K562 (cell line): ENCODE data around the gene SIGLEC6. TPM values are rescaled to one million over a fixed set of nuclear protein-coding genes. Genes with fewer than 3 reads are reported as not detected.

Source experiments
- BMI1 ChIP-seq: fragments of 150-350 bp; IDR thresholded peaks from 2 replicates; pipeline ENCODE4 v1.6.1; 2014; ENCODE audit warnings: low read length
- CHCHD3 ChIP-seq: fragments of 250-450 bp; sonication (Bioruptor Pico); IDR thresholded peaks from 2 replicates; pipeline ENCODE4 v2.1.2; 2022; ENCODE audit warnings: mild to moderate bottlenecking
- GTF2B ChIP-seq: IDR thresholded peaks from 2 replicates; pipeline ENCODE4 v1.6.1; 2011; ENCODE audit not compliant: insufficient read length; ENCODE audit errors: extremely low read depth
- HMGN3 ChIP-seq: IDR thresholded peaks from 2 replicates; pipeline ENCODE4 v1.6.1; 2011; ENCODE audit warnings: borderline replicate concordance, low read depth, mild to moderate bottlenecking, mixed read lengths, low read length; ENCODE audit not compliant: insufficient read length; ENCODE audit errors: extremely low read depth
- HMGXB4 ChIP-seq: sonication (generic); formaldehyde crosslinking; IDR thresholded peaks from 2 replicates; pipeline ENCODE4 v1.8.1; 2023; ENCODE audit warnings: mild to moderate bottlenecking, missing genetic modification reagents
- MTA3 ChIP-seq: fragments of 450-650 bp; formaldehyde crosslinking; IDR thresholded peaks from 2 replicates; pipeline ENCODE4 v1.6.1; 2017; ENCODE audit warnings: mild to moderate bottlenecking, borderline replicate concordance
- RB1 ChIP-seq: fragments of 450-650 bp; IDR thresholded peaks from 2 replicates; pipeline ENCODE4 v1.6.1; 2017; ENCODE audit warnings: low read depth, mild to moderate bottlenecking
- REST ChIP-seq, 2 experiments: fragments of 450-650 bp; formaldehyde crosslinking in 1 of 2; IDR thresholded peaks; 2 replicates each; pipeline versions ENCODE4 v1.4.0 to v1.6.1; 2014 to 2020; ENCODE audit warnings: mild to moderate bottlenecking in 2 of 2, borderline replicate concordance in 1 of 2, low read depth in 1 of 2
- RFX5 ChIP-seq: IDR thresholded peaks from 2 replicates; pipeline ENCODE4 v1.6.1; 2011; ENCODE audit warnings: low read depth, mild to moderate bottlenecking, improper control_type of control experiment, low read length
- SMAD1 ChIP-seq: fragments of 150-350 bp; IDR thresholded peaks from 2 replicates; pipeline ENCODE4 v1.6.1; 2014; ENCODE audit warnings: low read length, low read depth; ENCODE audit not compliant: partially characterized antibody
- ZC3H4 ChIP-seq: sonication (generic); formaldehyde crosslinking; IDR thresholded peaks from 2 replicates; pipeline ENCODE4 v1.9.0; 2021; ENCODE audit warnings: missing genetic modification reagents, borderline replicate concordance
- ZKSCAN3 ChIP-seq: fragments of 250-450 bp; sonication (Bioruptor Pico); IDR thresholded peaks from 2 replicates; pipeline ENCODE4 v1.4.0; 2020
- ZNF165 ChIP-seq: fragments of 250-450 bp; sonication (Bioruptor Pico); IDR thresholded peaks from 2 replicates; pipeline ENCODE4 v1.4.0; 2020; ENCODE audit warnings: borderline replicate concordance
- ZNF263 ChIP-seq: sonication (generic); formaldehyde crosslinking; IDR thresholded peaks from 2 replicates; pipeline ENCODE4 v1.8.0; 2022; ENCODE audit warnings: mild to moderate bottlenecking, missing genetic modification reagents, borderline replicate concordance
- polyA plus RNA-seq, 8 experiments: library from polyadenylated mRNA; depleted of rRNA in 4 of 8; stranded (reverse) in 5 of 8; unstranded in 3 of 8; fragments of >200 nt; fragmentation: Nextera tagmentation in 2 of 8; fragmentation: Illumina TruSeq in 1 of 8; extraction: Ambion mirVana in 2 of 8; extraction: Trizol in 1 of 8; gene quantifications; 2 replicates each; pipeline versions ENCODE4 v1.2.1 to v1.2.3, GENCODE V29; 2011 to 2014; ENCODE audit warnings: inconsistent platforms in 1 of 8, missing spikeins in 1 of 8
- total RNA-seq, 7 experiments: library from RNA; depleted of rRNA in 6 of 7; stranded (reverse); fragments of >200 nt in 6 of 7; fragmentation: Illumina TruSeq in 2 of 7; extraction: Trizol in 2 of 7; gene quantifications; 2 replicates each; pipeline versions ENCODE4 v1.2.1 to v1.2.3, GENCODE V29; 2011 to 2021; ENCODE audit warnings: low replicate concordance in 1 of 7
- TF ChIP-seq, protein P1 (sequence below): sonication (generic); formaldehyde crosslinking; IDR thresholded peaks from 2 replicates; pipeline ENCODE4 v1.8.0; 2022; ENCODE audit warnings: mild to moderate bottlenecking, missing genetic modification reagents, borderline replicate concordance

Gene SIGLEC6
- total and polyA plus RNA-seq, 9 of the 15 experiments (the other 6 are each of a cell fraction or from before 2014, with no cell fraction given): 0.03 to 17.5 (median 0.71) TPM

DNA sequence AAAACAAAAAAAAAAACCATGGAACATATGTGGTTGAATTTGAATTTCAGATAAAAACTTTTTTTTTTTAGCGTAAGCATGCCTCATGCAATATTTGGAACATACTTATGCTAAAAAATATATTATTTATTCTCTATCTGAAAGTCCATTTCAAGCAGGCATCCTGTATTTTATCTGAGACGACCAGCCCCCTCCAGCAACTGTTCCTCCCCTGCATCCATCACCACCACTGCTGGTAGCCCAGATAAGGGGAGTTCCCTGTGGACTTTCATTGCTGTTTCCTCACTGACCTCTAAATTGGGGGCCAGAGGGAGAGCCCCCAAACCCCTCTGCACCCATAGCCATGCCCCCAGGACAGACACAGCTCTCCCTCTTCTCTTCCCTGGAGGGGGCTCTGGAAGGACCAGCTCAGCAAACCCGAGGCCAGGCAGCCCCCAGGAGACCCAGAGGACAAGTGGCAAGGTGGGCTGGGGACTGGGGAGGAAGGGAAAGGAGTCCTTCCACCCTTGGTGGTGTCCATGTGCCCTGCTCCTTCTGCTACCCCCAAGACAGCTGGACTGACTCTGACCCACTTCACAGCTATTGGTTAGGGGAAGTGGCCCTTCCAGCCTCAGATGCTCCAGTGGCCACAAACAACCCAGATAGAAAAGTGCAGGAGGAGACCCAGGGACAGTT lies 23.3 kb downstream of the SIGLEC6 start (continued):
- no peak for TF ChIP-seq HMGXB4
- peak; percentile 72 for TF ChIP-seq HMGN3
- TF ChIP-seq REST (IDR thresholded peaks at IDR 0.05; ENCODE audit: borderline replicate concordance): no peak; the same call in 1 of the 2 replicates
- TF ChIP-seq REST (CRISPR knock-in tag; IDR thresholded peaks at IDR 0.05; ENCODE audit: low read depth): no peak
- no peak for TF ChIP-seq CHCHD3 (CRISPR knock-in tag)
- TF ChIP-seq ZC3H4 (CRISPR knock-in tag): no peak
- TF ChIP-seq, protein P1, sequence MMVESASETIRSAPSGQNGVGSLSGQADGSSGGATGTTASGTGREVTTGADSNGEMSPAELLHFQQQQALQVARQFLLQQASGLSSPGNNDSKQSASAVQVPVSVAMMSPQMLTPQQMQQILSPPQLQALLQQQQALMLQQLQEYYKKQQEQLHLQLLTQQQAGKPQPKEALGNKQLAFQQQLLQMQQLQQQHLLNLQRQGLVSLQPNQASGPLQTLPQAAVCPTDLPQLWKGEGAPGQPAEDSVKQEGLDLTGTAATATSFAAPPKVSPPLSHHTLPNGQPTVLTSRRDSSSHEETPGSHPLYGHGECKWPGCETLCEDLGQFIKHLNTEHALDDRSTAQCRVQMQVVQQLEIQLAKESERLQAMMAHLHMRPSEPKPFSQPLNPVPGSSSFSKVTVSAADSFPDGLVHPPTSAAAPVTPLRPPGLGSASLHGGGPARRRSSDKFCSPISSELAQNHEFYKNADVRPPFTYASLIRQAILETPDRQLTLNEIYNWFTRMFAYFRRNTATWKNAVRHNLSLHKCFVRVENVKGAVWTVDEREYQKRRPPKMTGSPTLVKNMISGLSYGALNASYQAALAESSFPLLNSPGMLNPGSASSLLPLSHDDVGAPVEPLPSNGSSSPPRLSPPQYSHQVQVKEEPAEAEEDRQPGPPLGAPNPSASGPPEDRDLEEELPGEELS: no peak
- TF ChIP-seq GTF2B: no peak
- peak; percentile 68 for TF ChIP-seq MTA3
- TF ChIP-seq ZNF263 (CRISPR knock-in tag): no peak; the same call in 1 of the 2 replicates
- TF ChIP-seq BMI1: no peak
- TF ChIP-seq ZKSCAN3 (CRISPR knock-in tag): no peak
- no peak for TF ChIP-seq ZNF165
- peak; percentile 89 for TF ChIP-seq SMAD1
- TF ChIP-seq RB1: no peak
- TF ChIP-seq RFX5: no peak
